SKM-1 (cell line): ENCODE measurements around the gene ADD1.

Source experiments
- DNase-seq: peaks from one replicate; lab custom pipeline; 2025; ENCODE audit not compliant: unreplicated experiment; lab: John Stamatoyannopoulos, UW

ADD1 gene

DNA sequence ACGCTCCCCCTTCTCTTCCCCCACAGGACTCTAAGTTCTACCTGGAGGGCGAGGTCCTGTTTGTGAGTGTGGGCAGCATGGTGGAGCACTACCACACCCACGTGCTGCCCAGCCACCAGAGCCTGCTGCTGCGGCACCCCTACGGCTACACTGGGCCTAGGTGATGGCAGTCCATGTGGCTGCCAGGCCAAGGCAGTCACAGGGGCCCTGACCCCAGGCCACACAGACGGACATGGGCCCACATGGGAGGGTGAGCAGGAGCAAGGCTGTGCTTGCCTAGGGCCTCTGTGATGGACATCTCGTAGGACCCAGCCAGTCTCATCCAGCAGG lies 10.0 kb upstream of the ADD1 start:
- DNase-seq = no peak

DNA sequence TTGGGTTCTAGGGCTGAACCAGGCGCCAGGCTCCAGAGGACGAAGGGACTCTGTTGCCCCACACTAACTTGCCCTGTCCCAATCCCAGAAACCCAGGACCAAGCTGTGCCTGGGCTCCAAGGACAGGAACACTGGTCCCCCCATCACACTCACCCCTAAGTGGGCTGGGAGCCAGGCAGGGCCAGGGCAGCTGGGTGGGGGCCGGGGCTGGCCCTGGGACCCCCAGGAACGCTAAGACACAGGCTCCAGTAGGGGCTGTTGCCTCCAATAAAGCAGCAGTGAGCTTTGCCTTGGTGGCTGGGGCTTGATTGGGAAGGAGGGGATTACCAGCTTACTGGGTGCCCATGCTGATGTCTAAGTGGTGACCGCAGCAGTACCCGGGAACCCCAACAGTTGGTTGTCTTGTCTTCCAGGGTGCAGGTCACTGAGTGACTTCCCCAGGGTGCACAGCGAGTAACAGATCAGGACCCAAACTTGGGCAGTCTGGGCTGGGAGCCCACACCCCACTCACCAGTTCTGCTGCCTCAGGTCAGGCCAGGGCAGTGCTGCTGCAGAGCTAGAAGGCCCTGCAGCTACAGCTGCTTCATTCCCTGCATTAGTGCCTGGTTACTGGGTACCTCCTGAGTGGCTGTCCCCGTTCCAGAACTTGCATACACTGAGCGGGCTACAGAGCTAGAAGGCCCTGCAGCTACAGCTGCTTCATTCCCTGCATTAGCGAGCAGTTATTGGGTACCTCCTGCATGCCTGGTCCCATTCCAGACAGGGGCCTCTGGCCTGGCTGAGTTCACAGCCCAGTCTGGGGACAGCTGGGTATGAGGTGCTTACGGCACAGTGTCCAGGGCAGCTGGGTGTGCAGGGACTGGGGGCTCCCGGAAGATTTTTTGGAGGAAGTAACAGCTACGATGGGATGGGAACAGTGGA lies 9.4 kb upstream of the ADD1 start:
- no peak for DNase-seq

GRCh38 chr4:2835978-2836377 lies 7.7 kb upstream of the ADD1 start:
- no peak for DNase-seq

DNA sequence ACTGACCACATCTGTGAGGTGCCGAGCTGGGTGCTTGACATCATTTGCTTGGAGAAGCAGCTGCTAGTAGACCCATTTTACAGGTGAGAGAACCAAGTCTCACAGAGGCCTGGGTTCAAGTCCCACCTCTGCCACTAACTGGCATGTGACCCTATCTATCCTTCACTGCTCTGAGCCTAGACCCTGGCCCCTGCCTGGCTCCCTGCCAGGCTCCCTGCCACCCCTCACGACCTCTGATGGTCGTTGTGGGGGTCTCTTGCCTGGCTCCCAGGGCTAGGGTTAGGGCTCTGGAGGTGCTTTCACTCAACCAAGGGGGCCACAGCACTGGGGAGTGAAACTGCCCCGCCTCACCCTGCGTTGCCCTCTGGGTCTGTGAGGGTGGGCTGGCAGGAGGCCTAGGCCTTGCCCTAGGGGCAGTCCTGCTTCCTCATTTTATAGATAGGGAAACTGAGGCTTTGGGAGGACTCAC lies 7.2 kb upstream of the ADD1 start:
- no peak for DNase-seq

GRCh38 chr4:2837110-2837903 lies 6.3 kb upstream of the ADD1 start:
- DNase-seq = no peak

- no peak for DNase-seq
These were observed 5.6 kb upstream of the ADD1 start for GRCh38 chr4:2837904-2838496.

- DNase-seq = no peak
These were observed 4.6 kb upstream of the ADD1 start for GRCh38 chr4:2839060-2839459.

DNA sequence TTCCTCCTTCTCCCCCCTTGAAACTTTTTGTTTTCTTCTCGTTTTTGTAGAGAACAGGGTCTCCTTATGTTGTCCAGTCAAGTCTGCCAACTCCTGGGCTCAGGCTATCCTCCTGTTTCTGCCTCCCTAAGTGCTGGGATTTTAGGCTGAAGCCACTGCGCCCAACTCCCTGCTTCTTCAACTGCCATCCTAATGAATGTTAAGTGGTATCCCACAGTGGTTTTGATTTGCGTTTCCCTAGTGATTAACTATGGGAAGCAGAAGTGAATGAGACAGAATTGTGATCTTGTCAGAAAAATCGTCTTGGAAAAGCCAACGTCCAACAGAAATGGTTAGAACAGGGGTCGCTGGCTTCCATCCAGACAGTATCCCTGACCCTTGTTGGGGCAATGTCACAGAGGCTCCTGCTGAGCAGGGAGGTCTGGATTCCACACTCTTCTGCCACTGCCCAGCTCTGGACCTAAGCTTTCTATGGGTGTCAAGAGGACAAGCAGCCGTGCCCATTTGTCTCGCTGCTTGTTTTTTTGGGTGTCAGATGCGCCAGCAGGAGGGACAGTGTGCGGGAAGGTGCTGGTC lies 869 bp upstream of the ADD1 start:
- peak; percentile 36 for DNase-seq

DNA sequence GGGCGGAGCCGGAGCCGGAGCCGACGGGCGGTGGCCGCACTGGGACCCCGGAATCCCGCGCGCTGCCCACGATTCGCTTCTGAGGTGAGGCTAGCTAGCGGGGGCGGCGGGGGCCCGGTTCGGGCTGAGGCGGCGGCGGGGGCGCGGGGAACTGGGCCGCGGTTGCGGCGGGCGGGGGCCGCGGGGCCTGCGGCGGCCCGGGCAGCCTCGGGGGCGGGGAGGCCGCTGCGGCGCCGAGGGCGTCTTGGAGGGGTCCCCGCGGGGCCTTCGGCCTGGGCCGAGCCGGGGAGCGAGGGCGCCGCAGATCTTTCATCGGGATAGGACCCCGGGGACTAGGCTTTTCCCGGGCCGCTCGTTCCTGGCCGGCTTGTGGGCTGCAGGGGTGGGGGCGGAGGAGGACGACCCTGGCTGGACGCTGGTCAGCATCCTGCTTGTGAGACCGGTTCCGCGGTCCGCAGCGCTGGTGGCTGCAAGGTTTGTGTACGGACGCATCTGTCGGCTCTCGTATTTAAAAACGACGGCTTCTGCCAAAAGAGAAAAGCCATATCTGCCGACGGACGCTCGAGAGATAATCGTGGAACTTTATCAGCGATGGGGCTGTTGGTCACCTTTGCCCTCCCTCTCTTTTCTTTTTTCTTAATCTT lies 419 bp downstream of the ADD1 start:
- DNase-seq = no peak

- DNase-seq = no peak
These were observed 2.5 kb downstream of the ADD1 start for GRCh38 chr4:2846172-2846571.

- no peak for DNase-seq
These were observed 3.7 kb downstream of the ADD1 start for GRCh38 chr4:2847302-2847871.

GRCh38 chr4:2848449-2848848 lies 4.8 kb downstream of the ADD1 start:
- DNase-seq = no peak

DNA sequence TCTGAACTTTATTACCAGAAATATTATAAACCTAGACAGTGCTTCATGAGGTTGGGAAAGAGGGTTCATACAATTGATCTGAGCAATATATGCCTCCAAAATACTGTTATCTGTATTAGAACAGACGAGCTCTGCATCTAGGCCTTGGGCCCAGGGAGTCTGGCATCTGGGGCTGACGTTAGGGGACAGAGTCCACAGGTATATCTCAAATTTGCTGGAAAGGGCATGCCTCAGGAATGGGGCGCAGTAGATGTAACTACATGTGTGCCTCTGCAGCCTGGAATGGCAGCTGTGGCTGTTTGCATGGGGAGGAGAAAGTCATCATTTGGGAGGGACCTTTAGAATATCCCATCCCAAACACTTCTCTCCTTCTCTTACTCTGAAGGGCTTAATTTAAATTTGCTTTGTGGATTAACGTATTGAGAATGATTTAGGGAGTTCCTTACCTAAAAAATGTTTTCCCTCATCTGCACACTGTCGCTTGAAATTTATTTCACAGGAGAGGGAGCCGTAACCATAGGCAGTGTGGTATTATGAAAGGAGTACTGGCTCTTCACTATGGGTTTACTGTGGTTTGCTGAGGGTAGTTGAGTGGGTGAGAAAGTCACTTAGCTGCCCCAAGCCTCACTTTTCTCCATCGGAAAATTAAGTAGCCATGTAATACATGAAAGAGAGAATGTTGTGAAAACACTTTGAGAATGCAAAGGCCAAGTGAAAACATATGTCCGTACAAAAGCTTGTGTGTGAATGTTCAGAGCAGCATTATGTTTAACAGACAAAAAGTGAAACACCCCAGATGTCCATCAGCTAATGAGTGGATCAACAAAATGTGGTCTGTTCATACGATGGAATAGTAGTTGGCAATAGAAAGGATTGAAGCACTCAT lies 5.9 kb downstream of the ADD1 start:
- DNase-seq = no peak

DNA sequence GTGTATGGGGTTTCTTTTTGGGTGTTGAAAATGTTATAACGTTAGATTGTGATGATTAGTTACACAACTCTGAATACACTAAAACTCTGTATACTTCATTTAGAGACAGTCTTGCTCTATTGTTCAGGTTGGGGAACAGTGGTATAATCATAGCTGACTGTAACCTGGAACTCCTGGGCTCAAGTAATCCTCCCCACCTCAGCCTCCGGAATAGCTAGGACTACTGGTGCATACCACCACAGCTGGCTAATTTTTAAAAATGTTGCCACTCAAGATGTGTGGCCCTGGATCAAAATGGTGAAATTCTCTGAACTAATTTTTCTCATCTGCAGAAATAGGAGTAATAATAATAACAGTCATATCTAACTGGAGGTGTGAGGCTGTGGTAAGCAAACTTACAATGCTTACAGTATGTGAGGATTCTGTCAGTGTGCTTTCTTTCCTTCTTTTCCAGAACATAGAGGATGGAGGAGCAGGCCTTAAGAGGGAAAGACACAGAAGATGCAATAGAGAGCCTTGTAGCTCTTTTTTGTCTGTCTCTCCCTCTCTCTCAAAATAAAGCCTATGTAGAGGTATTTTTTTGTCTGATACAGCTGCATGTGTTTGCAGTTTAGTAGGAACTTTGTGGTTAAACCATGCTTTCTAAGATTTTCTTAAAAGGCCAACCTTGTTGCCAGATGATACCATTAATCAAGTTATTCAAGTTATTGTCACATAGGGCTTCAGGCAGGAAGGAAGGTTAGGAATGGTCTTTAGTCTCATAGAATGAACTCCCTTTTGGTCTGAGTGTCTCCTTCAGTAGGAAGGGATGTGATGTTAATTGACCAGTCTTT lies 7.5 kb downstream of the ADD1 start:
- no peak for DNase-seq

- no peak for DNase-seq
These were observed 8.9 kb downstream of the ADD1 start for GRCh38 chr4:2852481-2852921.

DNA sequence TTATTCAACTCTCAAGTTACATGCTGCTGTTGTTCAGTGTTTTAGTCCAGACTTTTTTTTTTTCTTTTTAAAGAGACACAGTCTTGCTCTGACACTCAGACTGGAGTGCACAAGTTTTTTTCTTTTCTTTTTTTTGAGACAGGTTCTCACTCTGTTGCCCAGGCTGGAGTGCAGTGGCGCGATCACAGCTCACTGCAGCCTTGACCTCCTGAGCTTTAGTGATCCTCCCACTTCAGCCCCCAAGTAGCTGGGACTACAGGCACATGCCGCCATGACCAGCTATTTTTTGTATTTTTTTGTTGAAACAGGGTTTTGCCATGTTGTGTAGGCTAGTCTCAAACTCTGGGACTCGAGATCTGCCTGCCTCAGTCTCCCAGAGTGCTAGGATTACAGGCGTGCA lies 11.9 kb downstream of the ADD1 start:
- no peak for DNase-seq

- DNase-seq = no peak
These were observed 12.6 kb downstream of the ADD1 start for GRCh38 chr4:2856266-2856665.

DNA sequence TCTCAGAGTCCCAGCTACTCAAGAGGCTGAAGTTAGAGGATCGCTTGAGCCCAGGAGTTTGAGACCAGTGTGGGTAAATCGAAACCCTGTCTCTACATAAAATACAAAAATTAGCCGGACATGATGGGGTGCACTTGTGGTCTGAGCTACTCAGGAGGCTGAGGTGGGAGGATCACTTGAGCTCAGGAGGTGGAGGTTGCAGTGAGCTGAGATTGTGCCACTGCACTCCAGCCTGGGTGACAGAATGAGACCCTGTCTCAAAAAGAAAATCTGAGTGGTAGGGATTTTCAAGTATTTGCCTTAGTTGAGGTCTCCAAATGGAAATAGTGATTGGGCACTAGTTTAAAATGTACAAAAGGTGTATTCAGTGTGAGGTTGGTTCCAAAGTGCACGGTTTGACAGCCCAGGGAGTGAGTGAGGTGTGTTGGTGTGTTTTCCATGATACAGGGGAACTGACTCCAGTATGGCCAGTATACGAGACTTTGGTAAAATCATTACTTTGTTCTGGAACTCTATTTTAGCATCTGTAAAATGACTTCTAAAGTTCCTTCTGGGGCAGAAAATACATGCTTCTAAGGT lies 13.8 kb downstream of the ADD1 start:
- DNase-seq = no peak
